NCI-H446 (cell line): ENCODE results near the gene THEMIS2.
"Not testable (repeated sequence)": the region's sequence is repeated elsewhere in the genome, so short reads cannot be mapped to it uniquely, and the experiment has no call there.

ENCODE experiments used
- DNase-seq, 2 experiments: peaks; one replicate each; lab custom pipeline; 2025; lab: John Stamatoyannopoulos, UW

THEMIS2 gene

GRCh38 chr1:27872059-27872801 lies at the start of gene THEMIS2:
TSS of gene THEMIS2 (plus strand) at chr1:27872544. CDS start at chr1:27872572, 28 bp downstream.
- no peak for DNase-seq

GRCh38 chr1:27823784-27824183 lies 48.6 kb upstream of the THEMIS2 start:
- no peak for DNase-seq

- DNase-seq = no peak
Measured at GRCh38 chr1:27824411-27824810, 47.9 kb upstream of the THEMIS2 start.

- DNase-seq = not testable (repeated sequence)
Measured at GRCh38 chr1:27829339-27829960, 42.9 kb upstream of the THEMIS2 start.

GRCh38 chr1:27830621-27831440 lies 41.5 kb upstream of the THEMIS2 start, which contains the start of gene PPP1R8:
TSS of gene PPP1R8 (plus strand) at chr1:27830782. CDS start at chr1:27830836, 54 bp downstream.
- peak; percentile 94 to 98 for DNase-seq

GRCh38 chr1:27831568-27832410 lies 40.6 kb upstream of the THEMIS2 start:
- no peak for DNase-seq

- no peak for DNase-seq
Measured at GRCh38 chr1:27832762-27833161, 39.6 kb upstream of the THEMIS2 start.

GRCh38 chr1:27833470-27833869 lies 38.9 kb upstream of the THEMIS2 start:
- no peak for DNase-seq

- no peak for DNase-seq
Measured at GRCh38 chr1:27835046-27835445, 37.3 kb upstream of the THEMIS2 start.

- DNase-seq = no peak
Measured at GRCh38 chr1:27835501-27835900, 36.8 kb upstream of the THEMIS2 start.

- no peak for DNase-seq
Measured at GRCh38 chr1:27849951-27850350, 22.4 kb upstream of the THEMIS2 start.

- no peak for DNase-seq
Measured at GRCh38 chr1:27855085-27855484, 17.3 kb upstream of the THEMIS2 start.

- no peak for DNase-seq
Measured at GRCh38 chr1:27856561-27857343, 15.6 kb upstream of the THEMIS2 start.

- not testable (repeated sequence) for DNase-seq
Measured at GRCh38 chr1:27857552-27857951, 14.8 kb upstream of the THEMIS2 start.

- DNase-seq = peak; percentile 83 to 91
Measured at GRCh38 chr1:27858072-27858948, 14.0 kb upstream of the THEMIS2 start.

GRCh38 chr1:27858949-27859576 lies 13.3 kb upstream of the THEMIS2 start:
- no peak for DNase-seq

GRCh38 chr1:27861436-27861835 lies 10.9 kb upstream of the THEMIS2 start:
- no peak for DNase-seq

- DNase-seq = no peak
Measured at GRCh38 chr1:27862004-27862403, 10.3 kb upstream of the THEMIS2 start.
